Left lung (tissue), 10 donors: ENCODE results near the gene EPB41L2. TPM values are rescaled to one million over a fixed set of nuclear protein-coding genes. Genes with fewer than 3 reads are reported as not detected.
A peak's percentile ranks its signal among the peaks of the same experiment; 100 is the strongest.

Experiments
- ATAC-seq: fragments of 200-7000 bp; cut with Tn5 transposase; one replicate; pipeline ENCODE4 v1.9.1; 2020; ENCODE audit warnings: moderate library complexity
- DNase-seq, 4 donors: peaks; one replicate each; pipeline ENCODE4 v3.0.0-alpha.2; 2013 to 2020
- H3K27ac ChIP-seq, 2 donors: fragments of 200-600 bp; sonication (generic) in 1 of 2; one replicate each; pipeline versions ENCODE4 v1.5.0 to v1.8.0; 2020 to 2021
- H3K27me3 ChIP-seq, 2 donors: fragments of 200-600 bp; sonication (generic) in 1 of 2; one replicate each; pipeline versions ENCODE4 v1.5.0 to v1.8.0; 2020 to 2021
- H3K36me3 ChIP-seq, 2 donors: fragments of 200-600 bp; sonication (generic) in 1 of 2; one replicate each; pipeline versions ENCODE4 v1.5.0 to v1.8.0; 2020 to 2021
- H3K4me1 ChIP-seq, 2 donors: fragments of 200-600 bp; one replicate each; pipeline ENCODE4 v1.8.0; 2021
- H3K4me3 ChIP-seq, 2 donors: fragments of 200-600 bp; sonication (generic) in 1 of 2; one replicate each; pipeline versions ENCODE4 v1.5.0 to v1.8.0; 2020 to 2021; ENCODE audit warnings: mild to moderate bottlenecking in 1 of 2
- H3K9me3 ChIP-seq, 2 donors: fragments of 200-600 bp; sonication (generic) in 1 of 2; one replicate each; pipeline versions ENCODE4 v1.5.0 to v1.8.0; 2020 to 2021
- CTCF ChIP-seq, 2 donors: fragments of 200-600 bp; sonication (generic) in 1 of 2; IDR thresholded peaks; one replicate each; pipeline versions ENCODE4 v1.5.0 to v1.8.0; 2021; ENCODE audit warnings: antibody characterized with exemption in 2 of 2
- intact Hi-C, 2 donors: fragments of 100-400 bp; cut with DNase I; formaldehyde crosslinking; loops; one replicate each; pipeline versions ENCODE4 v1.11.2 to v1.14.2; 2022
- polyA plus RNA-seq, 6 donors: library from polyadenylated mRNA; unstranded; fragments of 120-200 nt; gene quantifications; one replicate each; pipeline ENCODE4 v1.2.1, GENCODE V29; 2013; ENCODE audit not compliant: insufficient read length in 6 of 6
- total RNA-seq, 2 donors: library from RNA; stranded (reverse); fragmentation: NEBNext Ultra II Directional; extraction: Animal tissue kit (Norgen Biotek cat#: 25700); gene quantifications; one replicate each; pipeline ENCODE4 v1.2.1, GENCODE V29; 2021
- donor health status: DM: no; HTN: yes; CAD: no.
- donor health status: DM: no; HTN: no; CAD: no.

The EPB41L2 gene
- total and polyA plus RNA-seq, 8 donors, result 91.3 to 277 (median 248) TPM

DNA sequence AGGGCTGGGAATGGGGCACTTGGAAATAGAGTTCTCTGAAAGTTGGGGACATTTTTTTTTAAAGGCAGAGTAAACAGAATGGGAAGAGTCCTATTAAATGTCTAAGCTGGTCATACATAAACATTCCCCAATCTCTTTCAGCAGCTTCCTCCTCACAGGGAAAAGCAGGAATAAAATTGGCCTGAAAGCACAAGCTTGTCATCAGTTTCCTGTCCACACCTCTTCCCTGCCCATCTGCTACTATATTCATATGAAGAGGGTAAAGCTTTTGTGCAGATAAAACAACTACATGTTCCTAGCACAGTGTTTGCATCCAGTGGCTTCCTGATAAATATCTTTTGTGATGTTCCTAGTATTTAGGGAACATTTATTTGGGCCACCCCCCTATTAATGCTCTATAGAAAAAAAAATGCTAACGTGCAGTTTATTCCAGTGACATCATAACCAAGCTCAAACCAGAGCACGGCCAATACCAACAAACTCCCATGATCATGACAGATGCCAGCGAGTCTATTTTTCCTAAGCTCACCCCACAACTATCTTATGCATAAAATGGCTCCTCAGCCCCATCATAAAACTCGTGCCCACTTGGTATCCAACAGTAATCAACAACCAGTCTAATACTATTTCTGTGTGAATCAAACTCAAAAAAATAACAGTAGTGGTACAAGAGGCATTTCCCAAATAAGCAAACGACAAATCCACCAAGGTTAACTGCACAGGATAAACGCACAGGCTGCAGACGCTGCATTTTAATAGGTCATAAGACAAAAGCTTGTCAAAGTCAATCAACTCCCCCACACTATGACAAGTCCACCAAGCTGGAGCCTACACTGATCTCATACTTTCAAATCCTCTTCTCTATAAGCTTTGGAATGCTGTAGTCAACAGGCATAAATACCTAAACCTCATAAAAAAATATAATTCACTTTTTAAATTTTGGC is 95.3 kb downstream of the EPB41L2 start:
- TF ChIP-seq CTCF (IDR thresholded peaks at IDR 0.05), result no peak
- H3K4me1 ChIP-seq, result peaks cover 8 to 22% of the 10 kb centered on the region in 2 donors
- no peak for DNase-seq
- no peaks in the 10 kb centered on the region for H3K36me3 ChIP-seq
- H3K9me3 ChIP-seq, result no peaks in the 10 kb centered on the region
- no peak overlapping the region for H3K4me3 ChIP-seq
- intact Hi-C loops, result no loop called here
- H3K27ac ChIP-seq, result peak overlapping the region; percentile 30 to 48
- H3K27me3 ChIP-seq, result no peaks in the 10 kb centered on the region
- ATAC-seq, result no peak

DNA sequence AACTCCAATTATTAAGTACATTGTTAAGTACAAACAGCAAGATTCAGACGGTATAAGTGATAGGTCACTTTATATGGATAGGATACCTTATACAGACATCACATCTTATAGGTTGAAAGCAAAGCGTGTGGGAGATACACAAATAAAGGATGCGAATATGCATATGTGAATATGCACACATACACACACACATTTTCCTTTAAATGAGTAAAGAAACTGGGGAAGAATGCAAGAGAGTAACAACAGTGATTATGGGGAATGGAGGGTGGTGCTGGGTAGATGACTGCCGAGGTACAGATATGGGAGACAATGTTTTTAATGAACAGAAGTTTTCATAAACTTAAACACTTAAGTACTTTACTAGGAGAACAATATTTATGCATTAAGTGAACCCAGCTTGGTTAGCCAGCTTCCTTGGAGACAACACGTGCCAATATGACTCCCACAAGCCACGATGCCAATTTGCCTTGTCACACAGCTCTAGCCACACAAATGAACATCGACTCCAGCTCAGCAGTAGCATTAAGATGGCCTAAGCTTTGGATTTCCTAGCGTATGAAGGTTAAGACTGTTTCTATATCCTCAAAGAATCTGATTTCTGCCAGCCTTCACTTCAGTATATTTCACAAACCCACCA is 96.6 kb downstream of the EPB41L2 start:
- no peaks in the 10 kb centered on the region for H3K9me3 ChIP-seq
- H3K36me3 ChIP-seq, result no peaks in the 10 kb centered on the region
- peak overlapping the region in 1 of 2 donors; percentile 61 for H3K27ac ChIP-seq
- intact Hi-C loops, result no loop called here
- H3K27me3 ChIP-seq, result no peaks in the 10 kb centered on the region
- DNase-seq, result no peak
- no peak overlapping the region for H3K4me3 ChIP-seq
- no peak for TF ChIP-seq CTCF (IDR thresholded peaks at IDR 0.05)
- ATAC-seq, result no peak
- peaks cover 8 to 22% of the 10 kb centered on the region in 2 donors for H3K4me1 ChIP-seq

GRCh38 chr6:130965656-130966055 is 97.4 kb downstream of the EPB41L2 start:
- TF ChIP-seq CTCF (IDR thresholded peaks at IDR 0.05), result no peak
- intact Hi-C loops, result no loop called here
- Histone ChIP-seq H3K27me3 (no peaks in the 10 kb centered on the region), H3K4me3 (no peak overlapping the region), H3K4me1 (peaks cover 8 to 22% of the 10 kb centered on the region in 2 donors), H3K27ac (no peak overlapping the region), H3K9me3 (no peaks in the 10 kb centered on the region), H3K36me3 (no peaks in the 10 kb centered on the region)
- peak; percentile 42 for ATAC-seq
- DNase-seq, result no peak

DNA sequence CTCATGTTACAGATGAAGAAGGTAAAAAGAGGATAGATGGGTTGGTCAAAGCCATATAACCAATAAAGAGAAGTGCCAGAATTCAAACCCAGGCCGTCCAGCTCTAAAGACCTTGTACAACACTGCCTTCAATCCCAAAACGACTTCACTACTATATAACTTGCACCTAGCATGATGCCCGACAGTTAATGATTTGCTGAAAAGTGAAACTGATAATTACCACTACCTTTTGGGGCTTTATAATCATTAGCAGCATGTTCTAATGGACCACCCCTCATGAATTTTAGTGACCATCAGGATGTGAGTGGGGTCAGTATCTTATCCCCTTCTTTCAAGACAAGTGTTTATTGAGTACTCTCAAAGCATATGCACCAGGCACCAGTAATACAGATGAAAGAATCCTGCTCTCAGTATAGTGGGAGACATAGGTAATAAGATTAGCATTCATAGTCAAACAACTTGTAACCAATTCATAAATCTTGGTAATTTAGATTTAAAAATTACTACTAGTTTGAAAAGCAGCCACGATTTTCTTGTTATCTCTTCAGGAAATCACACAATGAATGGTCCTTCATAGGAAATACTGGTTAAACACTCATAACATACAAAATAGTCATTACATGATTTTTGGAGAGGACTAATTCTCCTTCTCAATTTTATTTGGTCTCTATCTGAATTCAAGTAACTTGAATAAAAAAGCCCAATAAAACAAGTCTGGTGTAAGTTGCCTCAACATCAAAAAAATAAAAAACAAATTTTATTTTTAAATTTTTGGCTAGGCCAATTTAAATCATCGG is 98.0 kb downstream of the EPB41L2 start:
- Histone ChIP-seq H3K4me1 (peaks cover 8 to 16% of the 10 kb centered on the region in 2 donors), H3K36me3 (no peaks in the 10 kb centered on the region), H3K27me3 (no peaks in the 10 kb centered on the region), H3K27ac (no peak overlapping the region), H3K4me3 (no peak overlapping the region), H3K9me3 (no peaks in the 10 kb centered on the region)
- no peak for TF ChIP-seq CTCF (IDR thresholded peaks at IDR 0.05)
- DNase-seq (no peak), ATAC-seq (no peak)
- intact Hi-C loops, result no loop called here
